ENCODE data around the gene CLEC2L.

CLEC2L gene

GRCh38 chr7:139580435-139580834 lies 57.0 kb downstream of the CLEC2L start:
- no peak for DNase-seq

DNA sequence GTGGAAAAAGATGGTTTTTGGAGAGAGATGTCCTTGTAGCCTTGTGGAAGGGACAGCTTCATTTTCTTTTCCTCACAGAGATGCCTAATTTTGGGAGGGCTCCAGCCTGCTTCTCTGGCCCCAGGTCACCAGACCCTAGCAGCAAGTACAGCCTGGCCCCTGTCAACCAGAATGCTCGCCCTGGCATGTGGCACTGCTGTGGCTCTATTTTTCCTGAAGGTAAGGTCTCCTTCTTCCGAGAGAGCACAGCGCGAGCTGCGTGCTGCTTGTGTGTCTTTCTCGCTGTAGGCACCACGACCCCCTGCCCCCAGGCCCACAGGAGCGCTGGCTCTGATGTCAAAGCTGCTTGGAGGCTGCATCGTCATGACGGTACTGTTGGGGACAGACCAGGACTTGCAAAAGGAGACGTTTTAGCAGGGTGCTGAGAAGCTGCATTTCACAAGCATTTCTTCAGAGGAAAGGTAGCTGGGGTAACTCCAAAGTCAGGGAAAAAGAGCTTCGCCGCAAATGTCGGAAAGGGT lies 58.7 kb downstream of the CLEC2L start:
- no peak for DNase-seq

GRCh38 chr7:139582671-139583155 lies 59.2 kb downstream of the CLEC2L start:
- no peak for DNase-seq

- DNase-seq: no peak
Observed at GRCh38 chr7:139583826-139584553, 60.5 kb downstream of the CLEC2L start.

DNA sequence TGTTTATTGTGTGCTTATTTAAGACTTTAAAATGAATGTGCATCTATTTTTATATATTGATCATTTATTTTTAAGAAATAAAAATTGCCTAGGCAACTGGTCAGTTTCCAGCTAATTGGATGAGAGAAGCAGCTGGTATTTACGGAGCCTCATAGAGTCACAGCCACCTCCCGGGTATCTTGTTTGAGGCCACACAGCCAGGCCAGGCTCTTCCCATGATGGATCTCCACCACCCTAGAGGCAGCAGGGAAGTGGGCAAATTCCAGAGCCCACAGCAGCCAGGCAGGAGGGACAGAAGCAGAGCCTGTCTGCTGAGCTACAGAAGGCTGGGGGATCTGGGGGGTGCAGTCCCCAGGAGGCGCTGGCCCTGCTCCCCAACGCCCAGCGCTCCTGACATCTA lies 61.6 kb downstream of the CLEC2L start:
- no peak for DNase-seq

- no peak for DNase-seq
Observed at GRCh38 chr7:139586286-139586685, 62.8 kb downstream of the CLEC2L start.

- no peak for DNase-seq
Observed at GRCh38 chr7:139587535-139587934, 64.0 kb downstream of the CLEC2L start.

GRCh38 chr7:139588632-139589031 lies 65.1 kb downstream of the CLEC2L start:
- DNase-seq: no peak

- no peak for DNase-seq
Observed at GRCh38 chr7:139589474-139589873, 66.0 kb downstream of the CLEC2L start.

- DNase-seq: no peak
Observed at GRCh38 chr7:139591550-139592195, 68.2 kb downstream of the CLEC2L start.

DNA sequence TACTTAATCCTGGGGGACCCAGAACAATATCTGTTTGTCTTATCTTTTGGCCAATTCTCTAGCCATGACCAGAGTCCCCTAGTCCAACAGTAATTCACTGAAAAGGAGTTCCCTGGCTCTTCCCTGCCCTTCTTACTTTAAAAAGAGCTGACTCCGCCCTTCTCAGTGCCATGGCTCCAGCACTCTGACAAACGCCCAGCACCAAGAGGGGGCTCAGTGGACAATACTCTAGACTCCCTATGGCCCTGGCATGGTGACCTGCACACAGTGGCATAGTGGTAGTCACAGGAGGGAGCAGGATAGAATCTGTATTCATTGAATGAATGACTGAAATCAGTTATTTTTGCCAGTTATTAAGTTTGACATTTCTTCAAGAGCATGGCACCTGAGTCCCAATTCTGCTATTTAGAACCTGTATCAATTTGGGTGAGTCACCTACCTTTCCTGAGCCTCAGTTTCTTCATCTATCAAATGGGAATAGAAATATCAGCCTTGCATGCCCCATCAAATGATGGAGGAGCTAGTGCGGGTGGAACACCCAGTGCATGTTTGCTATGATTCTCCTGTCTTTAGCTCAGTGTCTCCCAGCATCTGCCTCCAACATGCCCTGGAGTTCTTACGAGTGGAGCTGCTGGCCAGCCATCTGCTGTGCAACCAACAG lies 69.4 kb downstream of the CLEC2L start:
- DNase-seq: no peak

- no peak for DNase-seq
Observed at GRCh38 chr7:139594090-139594489, 70.6 kb downstream of the CLEC2L start.
